HepG2 (cell line): ENCODE measurements around the gene FUT1. TPM values are rescaled to one million over a fixed set of nuclear protein-coding genes. Genes with fewer than 3 reads are reported as not detected.

Source experiments
- DPF2 ChIP-seq: sonication (generic); formaldehyde crosslinking; IDR thresholded peaks from 2 replicates; pipeline ENCODE4 v1.4.0; 2020; ENCODE audit warnings: mild to moderate bottlenecking, low read depth, missing genetic modification reagents, borderline replicate concordance
- HNRNPLL ChIP-seq: fragments of 200-400 bp; formaldehyde crosslinking; IDR thresholded peaks from 2 replicates; pipeline ENCODE4 v1.6.1; 2017; ENCODE audit warnings: mild to moderate bottlenecking, low read depth, low read length; ENCODE audit not compliant: poor library complexity, severe bottlenecking
- IKZF1 ChIP-seq: fragments of 450-650 bp; IDR thresholded peaks from 2 replicates; pipeline ENCODE4 v1.7.1; 2016
- MBNL3 ChIP-seq: fragments of 250-450 bp; sonication (Bioruptor Pico); conservative IDR thresholded peaks from 2 replicates; pipeline ENCODE4 v1.8.0; 2022; ENCODE audit warnings: mild to moderate bottlenecking, inconsistent platforms
- RBFOX2 ChIP-seq: fragments of 200-400 bp; formaldehyde crosslinking; IDR thresholded peaks from 2 replicates; pipeline ENCODE4 v1.6.1; 2017; ENCODE audit warnings: low read depth, mild to moderate bottlenecking, low read length
- REXO4 ChIP-seq: sonication (generic); formaldehyde crosslinking; IDR thresholded peaks from 2 replicates; pipeline ENCODE4 v1.8.0; 2022; ENCODE audit warnings: missing genetic modification reagents, mild to moderate bottlenecking, borderline replicate concordance
- TFDP1 ChIP-seq: IDR thresholded peaks from 2 replicates; pipeline ENCODE4 v1.6.1; 2016; ENCODE audit warnings: missing compliant biosample characterization, missing genetic modification reagents, borderline replicate concordance
- TOPORS ChIP-seq: sonication (generic); formaldehyde crosslinking; IDR thresholded peaks from 2 replicates; pipeline ENCODE4 v1.8.0; 2023; ENCODE audit warnings: mild to moderate bottlenecking, missing genetic modification reagents
- TRIM24 ChIP-seq: sonication (generic); formaldehyde crosslinking; IDR thresholded peaks from 2 replicates; pipeline ENCODE4 v1.8.0; 2022; ENCODE audit warnings: mild to moderate bottlenecking, missing genetic modification reagents
- ZFP36L1 ChIP-seq: sonication (generic); formaldehyde crosslinking; IDR thresholded peaks from 2 replicates; pipeline ENCODE4 v1.8.0; 2022; ENCODE audit warnings: mild to moderate bottlenecking, missing genetic modification reagents, moderate library complexity
- ZNF44 ChIP-seq: sonication (generic); formaldehyde crosslinking; IDR thresholded peaks from 2 replicates; pipeline ENCODE4 v1.5.1; 2020; ENCODE audit warnings: mild to moderate bottlenecking, missing genetic modification reagents
- polyA plus RNA-seq, 8 experiments: library from polyadenylated mRNA; depleted of rRNA in 3 of 8; stranded (reverse) in 7 of 8; unstranded in 1 of 8; fragments of >200 nt; fragmentation: Illumina TruSeq in 4 of 8; extraction: Trizol in 4 of 8; gene quantifications; 2 replicates each; pipeline versions ENCODE4 v1.2.1 to v1.2.3, GENCODE V29; 2011 to 2016; ENCODE audit warnings: low read depth in 4 of 8, missing spikeins in 1 of 8, mixed read lengths in 1 of 8; ENCODE audit not compliant: insufficient read depth in 1 of 8
- total RNA-seq, 5 experiments: library from RNA; depleted of rRNA; stranded (reverse); fragments of >200 nt; fragmentation: Illumina TruSeq; extraction: Trizol; gene quantifications; 2 replicates each; pipeline ENCODE4 v1.2.3, GENCODE V29; 2016; ENCODE audit warnings: low read depth in 1 of 5
- TF ChIP-seq, protein P1 (sequence below): sonication (generic); formaldehyde crosslinking; conservative IDR thresholded peaks from 2 replicates; pipeline ENCODE4 v1.8.0; 2022; ENCODE audit warnings: mild to moderate bottlenecking, moderate library complexity, missing genetic modification reagents
- TF ChIP-seq, protein P2 (sequence below): sonication (generic); formaldehyde crosslinking; IDR thresholded peaks from one replicate; pipeline ENCODE4 v1.5.1; 2020; ENCODE audit warnings: mild to moderate bottlenecking, missing genetic modification reagents; ENCODE audit errors: not compliant biosample characterization
- TF ChIP-seq, protein P3 (sequence below): sonication (generic); formaldehyde crosslinking; IDR thresholded peaks from 2 replicates; pipeline ENCODE4 v1.4.0; 2020; ENCODE audit warnings: missing genetic modification reagents
- TF ChIP-seq, protein P4 (sequence below): sonication (generic); formaldehyde crosslinking; IDR thresholded peaks from 2 replicates; pipeline ENCODE4 v1.5.1; 2020; ENCODE audit warnings: missing genetic modification reagents, mild to moderate bottlenecking, borderline replicate concordance

FUT1 gene
- total and polyA plus RNA-seq, 2 of the 13 experiments (the other 11 are each of a cell fraction or from before 2014, with no cell fraction given), result 0.07 to 1.1 TPM

DNA sequence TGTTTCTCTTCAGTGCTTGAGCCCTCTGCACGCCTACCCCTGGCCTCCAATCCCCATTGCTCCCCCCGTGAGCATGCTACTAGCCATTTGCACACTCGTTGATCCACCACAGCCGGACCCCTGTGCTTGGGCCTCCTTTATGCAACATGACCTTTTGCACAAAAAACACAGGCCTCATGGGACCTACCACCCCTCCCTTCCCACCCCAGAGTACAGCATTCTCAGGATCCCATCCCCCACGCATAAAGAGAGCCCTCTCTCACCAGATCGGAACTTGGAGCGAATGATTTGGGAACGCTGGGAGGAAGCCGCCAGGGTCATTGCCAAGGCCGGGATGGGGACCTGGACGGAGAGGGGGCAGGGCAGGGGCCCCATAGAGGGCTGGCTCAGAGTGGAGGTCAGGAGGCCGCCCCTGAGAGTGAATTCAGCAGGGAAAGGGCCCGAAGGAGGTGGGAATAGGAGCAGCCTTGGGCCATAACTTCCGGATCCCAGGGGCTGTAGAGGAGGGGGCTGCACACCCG is 33.7 kb downstream of the FUT1 start (continued):
- TF ChIP-seq, protein P1, sequence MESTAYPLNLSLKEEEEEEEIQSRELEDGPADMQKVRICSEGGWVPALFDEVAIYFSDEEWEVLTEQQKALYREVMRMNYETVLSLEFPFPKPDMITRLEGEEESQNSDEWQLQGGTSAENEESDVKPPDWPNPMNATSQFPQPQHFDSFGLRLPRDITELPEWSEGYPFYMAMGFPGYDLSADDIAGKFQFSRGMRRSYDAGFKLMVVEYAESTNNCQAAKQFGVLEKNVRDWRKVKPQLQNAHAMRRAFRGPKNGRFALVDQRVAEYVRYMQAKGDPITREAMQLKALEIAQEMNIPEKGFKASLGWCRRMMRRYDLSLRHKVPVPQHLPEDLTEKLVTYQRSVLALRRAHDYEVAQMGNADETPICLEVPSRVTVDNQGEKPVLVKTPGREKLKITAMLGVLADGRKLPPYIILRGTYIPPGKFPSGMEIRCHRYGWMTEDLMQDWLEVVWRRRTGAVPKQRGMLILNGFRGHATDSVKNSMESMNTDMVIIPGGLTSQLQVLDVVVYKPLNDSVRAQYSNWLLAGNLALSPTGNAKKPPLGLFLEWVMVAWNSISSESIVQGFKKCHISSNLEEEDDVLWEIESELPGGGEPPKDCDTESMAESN, result peak; percentile 50; the same call in 1 of the 2 replicates
- TF ChIP-seq REXO4 (CRISPR knock-in tag) (no peak), HNRNPLL (no peak), TOPORS (CRISPR knock-in tag) (0 out of 2 replicates have a peak, but pooled peaks have one; percentile 69), ZNF44 (CRISPR knock-in tag) (no peak), MBNL3 (CRISPR knock-in tag) (no peak), ZFP36L1 (CRISPR knock-in tag) (no peak), DPF2 (CRISPR knock-in tag) (no peak; the same call in 1 of the 2 replicates), IKZF1 (no peak), TRIM24 (no peak), RBFOX2 (no peak), TFDP1 (CRISPR knock-in tag) (peak; percentile 12; the same call in 1 of the 2 replicates)
- TF ChIP-seq, protein P2, sequence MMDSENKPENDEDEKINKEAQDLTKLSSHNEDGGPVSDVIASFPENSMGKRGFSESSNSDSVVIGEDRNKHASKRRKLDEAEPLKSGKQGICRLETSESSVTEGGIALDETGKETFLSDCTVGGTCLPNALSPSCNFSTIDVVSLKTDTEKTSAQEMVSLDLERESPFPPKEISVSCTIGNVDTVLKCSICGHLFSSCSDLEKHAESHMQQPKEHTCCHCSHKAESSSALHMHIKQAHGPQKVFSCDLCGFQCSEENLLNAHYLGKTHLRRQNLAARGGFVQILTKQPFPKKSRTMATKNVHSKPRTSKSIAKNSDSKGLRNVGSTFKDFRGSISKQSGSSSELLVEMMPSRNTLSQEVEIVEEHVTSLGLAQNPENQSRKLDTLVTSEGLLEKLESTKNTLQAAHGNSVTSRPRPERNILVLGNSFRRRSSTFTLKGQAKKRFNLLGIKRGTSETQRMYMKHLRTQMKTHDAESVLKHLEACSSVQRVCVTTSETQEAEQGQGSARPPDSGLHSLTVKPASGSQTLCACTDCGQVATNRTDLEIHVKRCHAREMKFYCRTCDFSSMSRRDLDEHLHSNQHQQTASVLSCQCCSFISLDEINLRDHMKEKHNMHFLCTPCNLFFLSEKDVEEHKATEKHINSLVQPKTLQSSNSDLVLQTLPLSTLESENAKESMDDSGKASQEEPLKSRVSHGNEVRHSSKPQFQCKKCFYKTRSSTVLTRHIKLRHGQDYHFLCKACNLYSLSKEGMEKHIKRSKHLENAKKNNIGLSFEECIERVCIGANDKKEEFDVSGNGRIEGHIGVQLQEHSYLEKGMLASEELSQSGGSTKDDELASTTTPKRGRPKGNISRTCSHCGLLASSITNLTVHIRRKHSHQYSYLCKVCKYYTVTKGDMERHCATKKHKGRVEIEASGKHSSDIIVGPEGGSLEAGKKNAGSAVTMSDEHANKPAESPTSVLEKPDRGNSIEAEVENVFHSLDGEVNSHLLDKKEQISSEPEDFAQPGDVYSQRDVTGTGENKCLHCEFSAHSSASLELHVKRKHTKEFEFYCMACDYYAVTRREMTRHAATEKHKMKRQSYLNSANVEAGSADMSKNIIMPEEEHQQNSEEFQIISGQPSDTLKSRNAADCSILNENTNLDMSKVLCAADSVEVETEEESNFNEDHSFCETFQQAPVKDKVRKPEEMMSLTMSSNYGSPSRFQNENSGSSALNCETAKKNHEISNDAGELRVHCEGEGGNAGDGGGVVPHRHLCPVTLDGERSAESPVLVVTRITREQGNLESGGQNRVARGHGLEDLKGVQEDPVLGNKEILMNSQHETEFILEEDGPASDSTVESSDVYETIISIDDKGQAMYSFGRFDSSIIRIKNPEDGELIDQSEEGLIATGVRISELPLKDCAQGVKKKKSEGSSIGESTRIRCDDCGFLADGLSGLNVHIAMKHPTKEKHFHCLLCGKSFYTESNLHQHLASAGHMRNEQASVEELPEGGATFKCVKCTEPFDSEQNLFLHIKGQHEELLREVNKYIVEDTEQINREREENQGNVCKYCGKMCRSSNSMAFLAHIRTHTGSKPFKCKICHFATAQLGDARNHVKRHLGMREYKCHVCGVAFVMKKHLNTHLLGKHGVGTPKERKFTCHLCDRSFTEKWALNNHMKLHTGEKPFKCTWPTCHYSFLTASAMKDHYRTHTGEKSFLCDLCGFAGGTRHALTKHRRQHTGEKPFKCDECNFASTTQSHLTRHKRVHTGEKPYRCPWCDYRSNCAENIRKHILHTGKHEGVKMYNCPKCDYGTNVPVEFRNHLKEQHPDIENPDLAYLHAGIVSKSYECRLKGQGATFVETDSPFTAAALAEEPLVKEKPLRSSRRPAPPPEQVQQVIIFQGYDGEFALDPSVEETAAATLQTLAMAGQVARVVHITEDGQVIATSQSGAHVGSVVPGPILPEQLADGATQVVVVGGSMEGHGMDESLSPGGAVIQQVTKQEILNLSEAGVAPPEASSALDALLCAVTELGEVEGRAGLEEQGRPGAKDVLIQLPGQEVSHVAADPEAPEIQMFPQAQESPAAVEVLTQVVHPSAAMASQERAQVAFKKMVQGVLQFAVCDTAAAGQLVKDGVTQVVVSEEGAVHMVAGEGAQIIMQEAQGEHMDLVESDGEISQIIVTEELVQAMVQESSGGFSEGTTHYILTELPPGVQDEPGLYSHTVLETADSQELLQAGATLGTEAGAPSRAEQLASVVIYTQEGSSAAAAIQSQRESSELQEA (CRISPR knock-in tag), result no peak
- TF ChIP-seq, protein P3, sequence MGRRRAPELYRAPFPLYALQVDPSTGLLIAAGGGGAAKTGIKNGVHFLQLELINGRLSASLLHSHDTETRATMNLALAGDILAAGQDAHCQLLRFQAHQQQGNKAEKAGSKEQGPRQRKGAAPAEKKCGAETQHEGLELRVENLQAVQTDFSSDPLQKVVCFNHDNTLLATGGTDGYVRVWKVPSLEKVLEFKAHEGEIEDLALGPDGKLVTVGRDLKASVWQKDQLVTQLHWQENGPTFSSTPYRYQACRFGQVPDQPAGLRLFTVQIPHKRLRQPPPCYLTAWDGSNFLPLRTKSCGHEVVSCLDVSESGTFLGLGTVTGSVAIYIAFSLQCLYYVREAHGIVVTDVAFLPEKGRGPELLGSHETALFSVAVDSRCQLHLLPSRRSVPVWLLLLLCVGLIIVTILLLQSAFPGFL (CRISPR knock-in tag), result no peak
- TF ChIP-seq, protein P4, sequence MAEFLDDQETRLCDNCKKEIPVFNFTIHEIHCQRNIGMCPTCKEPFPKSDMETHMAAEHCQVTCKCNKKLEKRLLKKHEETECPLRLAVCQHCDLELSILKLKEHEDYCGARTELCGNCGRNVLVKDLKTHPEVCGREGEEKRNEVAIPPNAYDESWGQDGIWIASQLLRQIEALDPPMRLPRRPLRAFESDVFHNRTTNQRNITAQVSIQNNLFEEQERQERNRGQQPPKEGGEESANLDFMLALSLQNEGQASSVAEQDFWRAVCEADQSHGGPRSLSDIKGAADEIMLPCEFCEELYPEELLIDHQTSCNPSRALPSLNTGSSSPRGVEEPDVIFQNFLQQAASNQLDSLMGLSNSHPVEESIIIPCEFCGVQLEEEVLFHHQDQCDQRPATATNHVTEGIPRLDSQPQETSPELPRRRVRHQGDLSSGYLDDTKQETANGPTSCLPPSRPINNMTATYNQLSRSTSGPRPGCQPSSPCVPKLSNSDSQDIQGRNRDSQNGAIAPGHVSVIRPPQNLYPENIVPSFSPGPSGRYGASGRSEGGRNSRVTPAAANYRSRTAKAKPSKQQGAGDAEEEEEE (CRISPR knock-in tag), result no peak
